ENCODE measurements around the gene TTC27. TPM values are rescaled to one million over a fixed set of nuclear protein-coding genes. Genes with fewer than 3 reads are reported as not detected.

Gene TTC27
- polyA plus RNA-seq, 1 donor (not counting 4 experiments of a cell fraction or from before 2014, with no cell fraction given) = 28.7 TPM

- Histone ChIP-seq H3K27me3 (ENCODE audit: control insufficient read depth, extremely low read depth, insufficient read depth, low read length) (no peaks in the 10 kb centered on the region), H4K20me1 (ENCODE audit: control insufficient read depth, extremely low read depth, insufficient read depth, low read length) (no peaks in the 10 kb centered on the region), H3K79me2 (ENCODE audit: control insufficient read depth, insufficient read depth, low read length) (no peaks in the 10 kb centered on the region), H3K36me3 (ENCODE audit: control insufficient read depth in 2 of 2, extremely low read depth in 1 of 2, insufficient read depth in 2 of 2, low read length in 2 of 2) (no peaks in the 10 kb centered on the region), H3K27ac (ENCODE audit: control insufficient read depth, insufficient read depth, low read length) (no peak overlapping the region), H3K4me1 (ENCODE audit: control insufficient read depth, extremely low read depth, insufficient read depth, low read length) (peaks cover 11% of the 10 kb centered on the region), H3K9ac (ENCODE audit: control insufficient read depth, extremely low read depth, insufficient read depth, low read length) (no peak overlapping the region), H3K9me3 (ENCODE audit: control insufficient read depth, low read depth, low read length) (no peaks in the 10 kb centered on the region), H3K9me1 (ENCODE audit: control insufficient read depth, extremely low read depth, insufficient read depth, low read length) (no peaks in the 10 kb centered on the region), H3K4me3 (ENCODE audit: control insufficient read depth in 2 of 3, extremely low read depth in 1 of 3, insufficient read depth in 2 of 3, low read depth in 1 of 3, low read length in 3 of 3) (no peak overlapping the region), H3K4me2 (ENCODE audit: control insufficient read depth, extremely low read depth, insufficient read depth, low read depth, low read length) (no peak overlapping the region), H2AFZ (ENCODE audit: control insufficient read depth, low read length) (no peak overlapping the region)
- no peak for TF ChIP-seq CTCF (optimal IDR thresholded peaks at IDR 0.05 in 1 of 3, IDR thresholded peaks at IDR 0.05 in 1 of 3, conservative IDR thresholded peaks at IDR 0.05 in 1 of 3; ENCODE audit: extremely low read depth in 1 of 3, insufficient read depth in 2 of 3, low read length in 3 of 3)
- TF ChIP-seq EZH2 (IDR thresholded peaks at IDR 0.05; ENCODE audit: low read length) = no peak
- DNase-seq (ENCODE audit: low read depth, low spot score) (no peak), FAIRE-seq (no peak)
- dilution Hi-C loops (cut with MboI; ENCODE audit: extremely low pct_ligation_motif_present, low sequenced_read_pairs) = no loop called here
These were observed 173.9 kb downstream of the TTC27 start for GRCh38 chr2:32801741-32802140.

GRCh38 chr2:32802877-32803276, 175.0 kb downstream of the TTC27 start:
- Histone ChIP-seq H3K4me2 (ENCODE audit: control insufficient read depth, extremely low read depth, insufficient read depth, low read depth, low read length) (no peak overlapping the region), H3K36me3 (ENCODE audit: control insufficient read depth in 2 of 2, extremely low read depth in 1 of 2, insufficient read depth in 2 of 2, low read length in 2 of 2) (no peaks in the 10 kb centered on the region), H3K9ac (ENCODE audit: control insufficient read depth, extremely low read depth, insufficient read depth, low read length) (no peak overlapping the region), H3K4me1 (ENCODE audit: control insufficient read depth, extremely low read depth, insufficient read depth, low read length) (peaks cover 11% of the 10 kb centered on the region), H3K4me3 (ENCODE audit: control insufficient read depth in 2 of 3, extremely low read depth in 1 of 3, insufficient read depth in 2 of 3, low read depth in 1 of 3, low read length in 3 of 3) (no peak overlapping the region), H3K27ac (ENCODE audit: control insufficient read depth, insufficient read depth, low read length) (no peak overlapping the region), H3K9me3 (ENCODE audit: control insufficient read depth, low read depth, low read length) (no peaks in the 10 kb centered on the region), H3K79me2 (ENCODE audit: control insufficient read depth, insufficient read depth, low read length) (no peaks in the 10 kb centered on the region), H2AFZ (ENCODE audit: control insufficient read depth, low read length) (no peak overlapping the region), H4K20me1 (ENCODE audit: control insufficient read depth, extremely low read depth, insufficient read depth, low read length) (no peaks in the 10 kb centered on the region), H3K27me3 (ENCODE audit: control insufficient read depth, extremely low read depth, insufficient read depth, low read length) (no peaks in the 10 kb centered on the region), H3K9me1 (ENCODE audit: control insufficient read depth, extremely low read depth, insufficient read depth, low read length) (no peaks in the 10 kb centered on the region)
- no peak for TF ChIP-seq EZH2 (IDR thresholded peaks at IDR 0.05; ENCODE audit: low read length)
- TF ChIP-seq CTCF (optimal IDR thresholded peaks at IDR 0.05 in 1 of 3, IDR thresholded peaks at IDR 0.05 in 1 of 3, conservative IDR thresholded peaks at IDR 0.05 in 1 of 3; ENCODE audit: extremely low read depth in 1 of 3, insufficient read depth in 2 of 3, low read length in 3 of 3) = no peak
- FAIRE-seq (no peak), DNase-seq (ENCODE audit: low read depth, low spot score) (no peak)
- dilution Hi-C loops (cut with MboI; ENCODE audit: extremely low pct_ligation_motif_present, low sequenced_read_pairs) = no loop called here

All from keratinocyte (primary cell).